Stimulated activated CD4-positive, alpha-beta T cell treated with anti-CD3 and anti-CD28 coated beads, Interleukin-2, amount 100 ng/mL, for 24 hours (primary cell): Measurements from ENCODE around the gene MPZL1.
"Not testable (repeated sequence)": the region's sequence is repeated elsewhere in the genome, so short reads cannot be mapped to it uniquely, and the experiment has no call there.

ENCODE experiments used
- DNase-seq, 2 donors: peaks; one replicate each; pipeline ENCODE4 v3.0.0-alpha.2; 2020

The MPZL1 gene

DNA sequence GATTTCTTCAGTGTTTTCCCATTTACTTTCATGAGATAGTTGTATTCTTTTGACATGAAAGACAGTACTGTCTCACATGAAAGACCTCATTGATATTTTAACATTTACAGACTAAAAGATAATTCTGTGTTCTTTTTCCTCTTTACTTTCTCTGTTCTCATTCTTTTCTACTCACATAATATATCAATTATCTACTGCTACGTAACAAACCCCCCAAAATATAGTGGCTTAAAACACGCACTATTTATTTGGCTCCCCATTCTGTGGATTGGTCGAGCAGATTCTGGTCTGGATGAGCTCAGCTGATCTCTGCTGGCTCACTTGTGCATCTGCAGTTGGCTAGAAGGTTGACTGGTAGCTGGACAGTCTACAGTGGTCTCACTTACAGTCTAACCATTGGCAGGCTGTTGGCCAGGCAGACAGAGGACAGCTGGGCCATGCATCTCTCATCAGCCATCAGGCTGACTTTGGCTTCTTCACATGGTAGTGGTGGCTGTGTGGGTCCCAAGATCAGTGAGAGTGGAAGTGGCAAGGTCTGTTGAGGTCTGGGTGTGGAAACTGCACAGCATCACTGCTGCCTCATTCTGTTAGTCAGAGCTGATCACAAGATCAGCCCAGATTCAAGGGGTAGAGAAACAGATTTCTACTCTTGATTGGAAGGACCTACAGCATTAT is 63.2 kb downstream of the MPZL1 start:
- DNase-seq, result no peak

DNA sequence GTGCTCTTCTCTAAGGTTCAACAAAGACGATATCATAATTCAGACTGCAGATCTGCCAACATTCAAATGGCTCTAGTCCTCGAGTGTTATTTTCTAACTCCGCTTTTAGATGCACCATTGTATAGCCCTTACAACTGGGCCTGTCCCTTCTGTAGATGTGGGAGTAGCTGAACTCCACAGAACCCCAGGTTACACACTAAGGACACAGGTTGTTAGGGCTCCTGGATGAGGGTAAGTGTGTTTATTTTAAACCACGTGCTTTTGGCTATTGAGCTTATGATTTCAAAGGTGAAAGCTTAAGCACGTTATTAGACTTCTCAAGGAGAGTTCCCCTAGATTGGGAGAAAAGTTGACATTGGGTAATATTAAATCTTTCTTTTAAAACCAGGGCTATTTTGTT is 64.7 kb downstream of the MPZL1 start:
- no peak for DNase-seq

DNA sequence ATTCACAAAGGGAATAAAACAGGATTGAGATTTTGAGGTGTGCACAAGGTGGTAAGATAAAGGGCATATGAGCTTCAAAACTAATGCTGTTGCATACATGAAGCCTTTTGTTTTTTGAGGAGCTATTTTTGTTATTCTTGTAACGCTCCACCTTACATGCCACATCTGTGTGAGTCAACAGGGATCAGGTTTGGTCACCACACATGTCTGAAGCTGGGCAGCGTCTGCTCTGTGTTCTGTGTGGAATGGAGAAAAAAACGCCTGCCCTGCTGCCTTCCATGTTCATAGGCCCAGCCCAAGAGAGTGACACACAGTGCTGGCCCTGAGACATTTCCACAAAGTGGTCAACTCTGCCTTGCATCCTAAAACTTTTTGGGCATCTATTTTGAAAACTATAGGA is 67.7 kb downstream of the MPZL1 start:
- DNase-seq, result no peak

DNA sequence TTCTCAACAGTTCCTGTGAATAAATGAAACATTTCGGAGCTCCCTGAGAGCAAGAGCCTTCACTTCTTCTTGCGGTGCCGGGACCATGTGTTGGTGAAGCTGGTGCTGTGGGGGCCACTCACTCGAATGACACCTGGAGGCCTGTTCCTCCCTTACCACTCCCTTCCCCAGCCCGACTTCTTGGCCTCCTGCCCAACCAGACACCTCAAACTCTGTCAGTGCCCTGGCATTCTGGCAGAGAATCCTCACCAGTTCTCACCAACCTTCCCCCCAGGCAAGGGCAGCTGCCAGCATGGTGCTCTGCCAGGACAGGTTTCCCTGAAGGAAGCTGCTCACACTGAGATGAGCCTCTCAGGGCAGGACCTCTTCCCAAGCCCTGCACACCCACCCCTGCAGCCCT is 68.3 kb downstream of the MPZL1 start:
- DNase-seq, result no peak

DNA sequence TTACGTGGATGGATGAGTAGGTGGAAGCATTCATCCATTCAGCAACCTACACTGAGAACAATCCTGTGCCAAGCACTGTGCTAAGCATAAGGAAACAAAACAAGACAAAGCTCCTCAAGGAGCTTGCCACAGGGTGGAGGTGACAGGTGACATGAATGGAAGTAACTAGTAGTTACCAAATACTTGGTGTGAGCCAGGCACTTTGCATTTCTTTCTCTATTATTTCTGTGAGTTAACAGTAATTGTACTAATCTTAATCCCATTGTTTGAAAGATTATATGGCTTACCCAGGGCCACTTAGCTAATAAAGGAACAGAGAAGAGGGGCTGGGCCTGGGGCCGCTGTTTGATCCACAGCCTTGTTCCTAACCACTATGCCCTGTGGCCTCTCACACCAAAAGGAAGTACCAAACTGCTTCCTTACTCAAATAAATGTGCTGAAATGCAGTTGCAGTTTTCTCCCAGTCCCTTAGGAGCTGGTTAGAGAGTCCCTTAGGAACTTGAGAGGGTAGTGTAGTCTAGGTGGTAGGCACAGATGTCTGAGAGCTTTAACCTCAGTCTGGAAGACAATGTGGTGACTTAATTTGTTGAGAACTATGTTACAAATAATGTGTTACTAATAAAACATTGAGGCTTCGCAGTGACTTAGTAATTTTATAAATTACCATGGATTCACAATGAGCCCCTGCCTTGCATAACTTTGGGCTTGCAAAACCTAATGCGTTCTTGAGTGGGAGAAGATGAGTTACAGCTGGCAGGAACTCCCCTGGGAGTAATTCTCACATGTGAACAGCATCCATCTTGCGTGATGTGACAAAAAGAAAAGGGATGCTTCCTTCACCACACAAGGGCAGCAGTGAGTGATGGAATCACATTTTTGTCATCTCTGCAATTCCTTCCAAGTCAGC is 69.8 kb downstream of the MPZL1 start:
- no peak for DNase-seq

DNA sequence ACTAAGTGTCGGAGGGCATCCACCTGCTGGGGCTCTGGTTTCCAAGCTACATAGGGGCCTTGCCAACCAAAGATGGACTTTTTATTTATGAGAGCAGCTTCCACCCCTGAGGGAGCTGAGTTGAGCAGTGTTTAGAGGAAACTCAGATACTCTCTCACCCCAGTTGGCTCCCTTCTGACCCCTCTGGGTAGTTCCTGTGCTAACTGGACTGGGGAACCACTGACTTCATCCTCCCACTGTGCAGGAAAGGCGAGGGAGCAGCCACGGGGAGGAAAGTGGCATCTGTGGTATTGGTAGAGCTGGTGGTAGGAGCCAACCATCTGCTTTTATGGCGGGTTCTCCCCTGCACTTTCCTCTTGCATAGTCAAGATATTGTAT is 70.4 kb downstream of the MPZL1 start:
- DNase-seq, result no peak

DNA sequence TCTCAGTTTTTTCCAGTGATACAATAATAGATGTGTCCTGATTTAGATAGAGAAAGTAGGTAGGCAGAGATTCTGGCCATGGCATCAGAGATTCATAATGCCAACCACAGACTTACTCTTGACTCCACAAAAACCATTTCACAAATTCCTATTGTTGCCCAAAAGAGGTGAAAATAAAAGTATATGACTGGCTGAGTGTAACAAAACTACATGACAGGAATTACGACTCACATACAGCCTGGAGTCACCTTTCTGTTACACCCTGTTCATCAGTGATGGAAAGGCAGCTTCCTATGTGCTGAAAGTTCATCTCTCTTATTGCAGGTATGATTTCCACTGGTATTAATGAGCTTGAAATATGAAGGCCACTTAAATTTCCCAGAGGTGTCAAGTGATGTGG is 72.3 kb downstream of the MPZL1 start:
- DNase-seq, result no peak

DNA sequence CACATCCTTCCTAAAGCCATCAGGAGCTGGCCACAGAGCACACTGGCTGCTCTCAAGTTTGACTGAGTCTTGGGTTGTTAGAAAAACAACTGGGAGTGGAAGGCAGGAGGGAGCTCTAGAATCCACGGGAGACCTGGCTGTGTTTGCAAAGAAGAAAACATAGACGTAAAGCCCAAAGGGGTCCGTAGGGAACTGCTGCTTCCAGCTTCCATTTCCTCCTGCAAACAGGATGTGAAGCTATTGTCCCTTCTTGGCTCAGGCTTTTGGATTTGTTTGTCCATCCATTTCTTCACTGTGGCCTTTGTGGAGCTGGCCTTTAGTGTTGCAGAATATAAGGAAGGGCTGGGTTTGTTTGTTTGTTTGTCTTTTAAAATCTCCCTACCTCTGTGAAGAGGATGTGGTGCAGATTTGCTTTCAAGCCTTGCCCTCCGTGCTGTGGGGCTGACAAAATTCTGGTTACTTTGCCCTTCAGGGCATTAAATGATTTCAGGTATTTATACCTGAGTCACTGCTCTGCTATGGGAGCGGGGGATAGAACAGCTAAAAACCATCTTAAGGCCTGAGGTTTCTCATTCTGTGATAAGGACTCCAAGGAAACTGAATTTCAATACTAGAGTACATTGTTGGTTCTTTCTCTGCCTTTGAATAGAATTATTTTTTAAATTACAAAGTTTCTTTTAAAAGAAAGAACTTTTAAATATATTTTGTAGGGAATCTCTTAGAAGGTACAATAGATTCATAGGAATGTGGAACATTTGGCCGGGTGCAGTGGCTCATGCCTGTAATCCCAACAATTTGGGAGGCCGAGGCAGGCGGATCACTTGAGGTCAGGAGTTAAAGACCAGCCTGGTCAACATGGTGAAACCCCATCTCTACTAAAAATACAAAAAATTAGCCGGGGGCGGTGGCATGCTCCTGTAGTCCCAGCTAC is 74.3 kb downstream of the MPZL1 start:
- DNase-seq, result no peak

DNA sequence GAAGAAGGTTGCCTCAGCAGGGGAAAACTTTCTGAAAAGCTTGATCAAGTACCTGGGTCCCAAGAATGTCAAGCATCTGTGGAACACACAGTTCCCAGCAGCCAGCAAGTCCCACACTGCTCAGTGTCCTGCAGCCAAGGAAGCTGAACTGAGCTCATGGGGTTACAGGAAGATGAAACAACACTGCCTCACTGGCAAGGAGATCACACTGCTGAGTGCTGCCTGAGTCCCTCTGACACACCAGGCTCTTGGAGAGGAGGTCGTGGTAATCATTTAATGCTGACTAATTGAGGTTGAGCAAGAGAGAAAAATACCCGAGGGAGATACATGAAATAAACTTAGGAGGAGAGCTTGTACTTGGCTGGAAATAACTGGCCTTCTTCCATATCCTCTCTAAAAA is 75.2 kb downstream of the MPZL1 start:
- DNase-seq, result no peak

DNA sequence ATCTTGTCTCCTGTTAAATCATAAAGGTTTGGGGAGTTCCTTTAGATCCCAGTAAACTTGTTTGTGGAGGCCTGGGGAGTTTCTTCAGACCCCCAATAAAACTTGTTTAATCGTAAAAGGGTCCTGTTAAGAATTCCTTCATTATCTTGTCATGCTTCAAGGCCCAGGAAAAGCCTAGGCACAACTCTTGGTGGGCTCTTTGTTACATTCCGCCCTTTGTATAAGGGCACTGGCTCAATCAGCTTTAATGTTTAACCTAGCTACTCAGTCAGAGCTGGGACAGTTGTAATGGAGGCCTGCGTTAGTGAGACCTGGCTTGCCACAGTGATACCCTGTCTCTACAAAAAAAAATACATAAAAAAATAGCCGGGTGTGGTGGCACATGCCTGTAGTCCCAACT is 77.2 kb downstream of the MPZL1 start:
- DNase-seq, result no peak

DNA sequence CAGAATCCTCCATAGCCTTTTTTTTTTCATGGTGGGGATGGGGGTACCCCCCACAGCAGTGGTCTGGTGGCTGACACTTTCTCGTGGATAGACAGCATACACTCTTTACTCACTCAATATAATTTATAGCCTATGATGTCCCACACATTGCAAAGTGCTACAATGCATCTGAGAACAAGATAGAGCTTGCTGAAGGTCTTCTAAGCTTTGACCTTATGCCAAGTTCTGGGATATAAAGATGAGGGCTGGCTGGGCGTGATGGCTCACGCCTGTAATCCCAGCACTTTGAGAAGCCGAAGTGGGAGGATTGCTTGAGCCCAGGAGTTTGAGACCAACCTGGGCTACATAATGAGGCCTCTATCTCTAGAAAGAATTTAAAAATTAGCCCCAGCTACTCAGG is 78.0 kb downstream of the MPZL1 start:
- DNase-seq, result no peak

DNA sequence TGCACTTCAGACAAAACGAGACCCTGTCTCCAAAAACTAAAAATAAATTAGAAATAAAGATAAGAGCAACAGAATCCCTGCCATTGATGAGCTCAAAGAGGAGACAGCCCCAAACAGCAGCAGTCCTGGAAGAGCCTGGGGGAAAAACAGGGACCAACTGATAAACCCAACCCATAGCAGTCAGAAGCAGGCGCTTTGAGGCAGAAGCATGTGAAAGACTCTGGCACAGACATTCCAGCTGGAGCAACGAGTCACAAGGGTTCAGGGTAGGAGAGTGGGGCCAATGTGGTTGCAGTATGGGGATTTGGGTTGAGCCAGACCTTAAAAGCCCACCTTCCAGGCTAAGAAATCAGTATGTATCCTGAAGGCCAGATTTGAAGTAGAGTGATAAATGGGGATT is 78.5 kb downstream of the MPZL1 start:
- no peak for DNase-seq

DNA sequence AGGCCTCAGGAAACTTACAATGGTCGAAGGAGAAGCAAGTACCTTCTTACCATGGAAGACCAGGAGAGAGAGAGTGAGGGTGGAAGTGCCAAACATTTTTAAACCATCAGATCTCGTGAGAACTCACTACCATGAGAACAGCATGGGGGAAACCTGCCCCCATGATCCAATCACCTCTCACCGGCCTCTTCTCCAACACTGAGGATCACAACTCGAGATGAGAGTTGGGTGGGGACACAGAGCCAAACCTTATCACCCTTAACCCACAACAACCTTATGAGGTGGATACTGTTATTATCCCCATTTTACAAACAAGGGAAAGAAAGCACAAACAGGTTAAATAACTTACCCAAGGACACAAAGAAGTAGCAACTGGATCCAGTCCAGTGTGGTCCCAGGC is 80.5 kb downstream of the MPZL1 start:
- no peak for DNase-seq

DNA sequence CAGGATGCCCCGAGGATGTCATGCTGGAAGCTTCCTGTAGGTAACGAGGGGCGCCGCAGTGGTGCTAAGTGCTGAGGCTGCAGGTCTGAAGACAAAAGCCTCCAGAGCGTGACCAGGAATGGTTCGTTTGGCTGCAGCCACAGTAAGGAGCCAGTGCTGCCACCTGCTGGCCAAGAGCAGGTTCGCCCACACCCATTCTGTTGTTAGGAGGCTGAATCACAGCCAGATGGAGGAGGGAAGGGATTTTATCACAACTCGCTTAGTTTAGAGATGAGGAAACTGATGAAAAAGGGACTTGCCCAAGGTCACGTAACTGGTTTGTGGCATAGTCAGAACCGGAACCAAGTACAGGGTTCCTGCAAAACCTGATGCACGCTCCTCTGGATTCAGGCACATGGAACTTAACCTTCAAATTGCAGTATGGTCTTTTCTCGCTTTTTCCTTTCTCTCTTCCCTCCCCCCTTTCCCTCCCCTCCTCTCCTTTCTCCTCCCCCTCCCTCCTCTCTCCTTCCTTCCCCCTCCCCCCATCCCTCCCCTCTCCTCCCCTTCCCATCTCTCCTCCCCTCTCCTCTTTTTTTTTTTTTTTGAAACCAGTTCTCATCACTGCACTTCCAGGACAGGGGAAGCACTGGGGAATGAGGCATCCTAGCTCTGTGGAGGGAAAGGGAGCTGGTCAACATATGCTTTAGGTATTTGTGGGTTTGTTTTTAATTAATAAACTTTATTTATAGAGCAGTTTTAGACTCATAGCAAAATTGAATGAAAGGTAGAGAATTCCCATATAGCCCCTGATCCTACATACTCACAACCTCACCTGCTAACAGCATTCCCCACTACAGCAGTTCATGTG is 81.8 kb downstream of the MPZL1 start:
- DNase-seq, result peak; percentile 92 to 94

DNA sequence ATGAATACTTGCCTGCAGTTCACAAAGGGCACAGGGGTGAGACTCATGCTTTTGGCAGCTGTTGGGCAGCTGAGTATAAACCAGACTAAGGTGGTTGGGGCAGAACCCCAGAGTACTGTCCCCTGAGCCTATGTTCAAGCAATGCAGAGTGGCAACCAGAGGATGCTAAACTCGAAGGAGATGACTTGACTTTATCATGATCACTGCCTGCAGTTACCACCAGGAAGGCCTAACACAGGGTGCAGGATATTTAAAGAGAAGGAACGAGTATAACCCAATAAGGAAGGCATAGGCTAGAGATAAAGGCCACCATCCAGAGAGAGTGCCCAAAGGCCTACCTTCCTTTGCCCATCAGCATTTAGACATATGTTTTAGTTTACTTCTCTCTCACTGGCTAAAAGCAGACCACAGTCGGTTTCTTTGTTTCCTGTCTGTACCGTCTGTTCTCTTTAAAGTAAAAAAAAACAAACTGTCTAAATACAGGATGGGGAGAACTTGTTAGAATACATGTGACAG is 83.3 kb downstream of the MPZL1 start:
- DNase-seq, result peak in 1 of 2 donors; percentile 21

DNA sequence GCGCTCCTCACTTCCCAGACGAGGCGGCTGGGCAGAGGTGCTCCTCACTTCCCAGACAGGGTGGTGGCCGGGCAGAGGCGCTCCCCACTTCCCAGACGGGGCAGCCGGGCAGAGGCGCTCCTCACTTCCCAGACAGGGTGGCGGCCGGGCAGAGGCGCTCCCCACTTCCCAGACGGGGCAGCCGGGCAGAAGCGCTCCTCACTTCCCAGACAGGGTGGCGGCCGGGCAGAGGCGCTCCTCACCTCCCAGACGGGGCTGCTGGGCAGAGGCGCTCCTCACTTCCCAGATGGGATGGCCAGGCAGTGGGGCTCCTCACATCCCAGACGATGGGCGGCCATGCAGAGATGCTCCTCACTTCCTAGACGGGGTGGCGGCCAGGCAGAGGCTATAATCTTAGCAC is 84.5 kb downstream of the MPZL1 start:
- DNase-seq, result not testable (repeated sequence)

DNA sequence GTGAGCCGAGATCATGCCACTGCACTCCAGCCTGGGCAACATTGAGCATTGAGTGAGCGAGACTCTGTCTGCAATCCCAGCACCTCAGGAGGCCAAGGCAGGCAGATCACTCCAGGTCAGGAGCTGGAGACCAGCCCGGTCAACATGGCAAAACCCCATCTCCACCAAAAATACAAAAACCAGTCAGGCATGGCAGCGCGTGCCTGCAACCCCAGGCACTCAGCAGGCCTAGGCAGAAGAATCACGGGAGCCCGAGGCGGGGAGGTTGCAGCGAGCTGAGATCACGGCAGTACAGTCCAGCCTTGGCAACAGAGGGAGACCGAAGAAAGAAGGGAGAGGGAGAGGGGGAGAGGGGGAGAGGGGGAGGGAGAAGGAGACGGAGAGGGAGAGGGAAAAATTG is 84.9 kb downstream of the MPZL1 start:
- not testable (repeated sequence) for DNase-seq

DNA sequence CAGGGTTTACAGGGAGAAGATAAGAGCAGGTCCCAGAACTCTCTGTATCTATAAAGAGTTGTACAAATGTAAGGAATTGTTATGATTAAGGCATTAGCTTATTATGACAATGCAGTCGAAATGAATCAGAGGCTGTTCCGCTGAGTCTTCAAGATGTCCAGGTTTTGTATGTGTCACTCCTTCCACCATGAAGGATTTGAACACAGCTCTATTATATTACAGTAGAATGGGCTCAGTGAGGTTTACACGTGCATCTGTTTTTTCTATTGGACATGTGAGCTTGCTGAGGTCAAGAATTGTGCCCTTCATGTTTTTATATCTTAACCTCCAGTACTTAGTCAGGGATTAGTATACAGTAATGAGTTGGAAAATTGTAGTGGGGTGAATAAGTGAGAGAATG is 86.3 kb downstream of the MPZL1 start:
- DNase-seq, result no peak

DNA sequence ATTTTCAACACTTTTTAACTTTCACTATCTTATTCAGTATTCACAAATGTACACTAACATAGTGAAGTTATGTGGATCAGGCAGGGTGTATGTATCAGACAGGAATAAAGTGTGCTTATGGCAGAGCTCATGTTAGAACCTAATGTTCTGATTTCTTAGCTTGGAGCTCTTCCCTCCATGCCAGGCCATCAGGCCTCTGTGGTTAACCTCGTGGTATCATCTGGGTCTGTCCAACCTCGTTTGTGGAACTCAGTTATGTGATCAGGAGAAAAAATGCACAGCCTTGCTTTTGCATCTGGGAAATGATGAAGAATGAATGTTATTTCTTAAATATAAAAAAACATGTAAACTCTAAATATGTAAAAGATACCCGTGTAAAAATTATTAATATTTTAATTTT is 86.9 kb downstream of the MPZL1 start:
- DNase-seq, result no peak

DNA sequence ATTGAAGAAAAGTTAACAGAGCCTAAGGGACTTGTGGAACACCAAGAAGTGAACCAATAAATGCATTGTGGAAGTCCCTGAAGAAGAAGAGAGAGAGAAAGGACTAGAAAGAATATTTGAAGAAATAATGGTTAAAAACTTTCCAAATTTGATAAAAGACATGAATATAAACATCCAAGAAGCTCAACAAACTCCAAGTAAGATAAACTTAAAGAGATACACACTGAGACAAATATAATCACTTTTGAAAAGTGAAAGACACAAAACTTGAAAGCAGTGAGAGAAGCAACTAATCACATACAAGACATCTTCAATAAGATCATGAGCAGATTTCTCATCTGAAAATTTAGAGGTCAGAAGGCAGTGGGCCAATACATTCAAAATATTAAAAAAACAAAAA is 91.2 kb downstream of the MPZL1 start:
- DNase-seq, result no peak

DNA sequence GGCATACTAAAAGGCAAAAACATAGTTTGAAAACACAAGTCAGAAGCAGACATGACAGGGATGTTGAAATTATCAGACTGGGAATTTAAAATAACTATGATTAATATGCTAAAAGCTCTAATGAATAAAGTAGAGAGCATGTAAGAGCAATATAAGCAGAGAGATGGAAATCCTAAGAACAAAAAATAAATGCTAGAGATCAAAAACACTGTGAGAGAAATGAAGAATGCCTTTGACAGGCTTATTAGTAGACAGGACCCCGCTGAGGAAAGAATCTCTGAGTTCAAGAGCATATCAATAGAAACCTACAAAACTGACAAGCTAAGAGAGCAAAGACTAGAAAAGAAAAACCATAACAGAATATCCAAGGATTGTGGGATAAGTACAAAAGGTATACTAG is 93.9 kb downstream of the MPZL1 start:
- no peak for DNase-seq
